Measurements from ENCODE around the gene SOX11.

SOX11 gene

GRCh38 chr2:5727235-5727634 lies 35.1 kb downstream of the SOX11 start:
- ATAC-seq = no peak
- Mint-ChIP-seq H3K27ac (no peak overlapping the region), H3K9me3 (no peaks in the 10 kb centered on the region), H3K27me3 (no peaks in the 10 kb centered on the region), H3K36me3 (no peaks in the 10 kb centered on the region), H3K4me1 (no peaks in the 10 kb centered on the region), H3K4me3 (no peak overlapping the region)

DNA sequence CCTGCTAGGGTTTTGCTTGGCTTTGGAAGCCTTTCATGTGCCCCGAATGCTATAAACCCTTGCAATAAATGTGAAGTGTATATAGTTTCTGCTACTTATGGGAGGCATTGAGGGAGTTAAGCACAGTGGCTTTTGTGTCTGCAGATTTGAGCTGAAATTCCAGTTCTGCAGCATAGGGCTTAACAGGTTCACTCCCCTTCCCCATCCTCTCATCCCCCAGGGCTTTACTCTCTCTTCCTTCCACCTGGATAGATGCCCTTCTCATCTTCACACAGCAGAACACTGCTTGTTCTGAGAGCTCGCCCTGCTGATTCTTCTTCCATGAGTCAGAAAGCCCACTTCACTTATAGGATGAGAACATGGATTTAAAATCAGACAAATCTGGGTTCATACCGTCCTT lies 37.2 kb downstream of the SOX11 start:
- Mint-ChIP-seq H3K36me3 (no peaks in the 10 kb centered on the region), H3K4me3 (no peak overlapping the region), H3K27me3 (no peaks in the 10 kb centered on the region), H3K4me1 (no peaks in the 10 kb centered on the region), H3K27ac (no peak overlapping the region), H3K9me3 (no peaks in the 10 kb centered on the region)
- ATAC-seq = no peak

- H3K27me3 Mint-ChIP-seq = no peaks in the 10 kb centered on the region
- H3K4me1 Mint-ChIP-seq = no peaks in the 10 kb centered on the region
- no peak overlapping the region for H3K4me3 Mint-ChIP-seq
- no peaks in the 10 kb centered on the region for H3K36me3 Mint-ChIP-seq
- no peak overlapping the region for H3K27ac Mint-ChIP-seq
- no peaks in the 10 kb centered on the region for H3K9me3 Mint-ChIP-seq
- ATAC-seq = no peak
Observed at GRCh38 chr2:5730386-5730785, 38.2 kb downstream of the SOX11 start.

GRCh38 chr2:5734859-5735520 lies 42.8 kb downstream of the SOX11 start:
- no peaks in the 10 kb centered on the region for H3K4me1 Mint-ChIP-seq
- ATAC-seq = peak; percentile 34
- no peaks in the 10 kb centered on the region for H3K9me3 Mint-ChIP-seq
- H3K27ac Mint-ChIP-seq = no peak overlapping the region
- no peaks in the 10 kb centered on the region for H3K36me3 Mint-ChIP-seq
- no peaks in the 10 kb centered on the region for H3K27me3 Mint-ChIP-seq
- H3K4me3 Mint-ChIP-seq = no peak overlapping the region

DNA sequence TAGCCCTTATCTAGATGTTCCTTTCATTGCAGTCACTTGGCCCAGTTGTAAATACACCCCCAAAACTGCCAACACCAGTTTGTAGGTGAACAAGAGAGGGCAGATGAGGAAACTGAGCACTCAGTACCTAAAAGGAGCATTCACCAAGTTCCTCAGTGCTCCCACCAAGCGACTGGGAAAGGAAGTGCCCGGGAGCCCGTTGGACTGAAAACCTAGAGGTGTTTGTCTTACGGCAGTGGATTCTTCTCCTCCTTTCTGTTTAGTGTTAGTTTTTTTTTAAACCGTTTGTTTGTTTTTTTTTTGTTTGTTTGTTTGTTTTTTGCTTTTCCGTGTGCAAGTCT lies 43.3 kb downstream of the SOX11 start:
- Mint-ChIP-seq H3K27me3 (no peaks in the 10 kb centered on the region), H3K9me3 (no peaks in the 10 kb centered on the region), H3K4me3 (no peak overlapping the region), H3K27ac (no peak overlapping the region), H3K36me3 (no peaks in the 10 kb centered on the region), H3K4me1 (no peaks in the 10 kb centered on the region)
- ATAC-seq = no peak

DNA sequence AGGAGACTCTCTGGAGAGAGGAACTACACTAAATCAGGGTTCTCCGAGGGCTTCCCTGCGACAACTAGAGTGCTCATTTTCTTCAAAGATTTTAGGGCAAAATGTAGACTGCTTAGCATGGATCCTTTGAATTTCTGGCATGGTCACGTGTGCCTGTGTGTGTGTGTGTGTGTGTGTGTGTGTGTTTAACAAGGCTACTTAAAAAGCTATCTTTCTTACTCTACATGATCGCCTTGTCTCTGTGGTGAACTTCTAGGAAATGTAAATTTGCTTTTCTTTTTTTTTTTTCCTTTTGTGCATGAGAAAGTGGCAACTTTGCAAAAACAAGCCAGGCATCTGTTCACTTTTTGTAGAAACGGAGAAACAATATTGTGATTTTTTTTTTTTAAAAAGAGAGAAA lies 43.9 kb downstream of the SOX11 start:
- Mint-ChIP-seq H3K36me3 (no peaks in the 10 kb centered on the region), H3K9me3 (no peaks in the 10 kb centered on the region), H3K4me1 (no peaks in the 10 kb centered on the region), H3K27ac (no peak overlapping the region), H3K4me3 (no peak overlapping the region), H3K27me3 (no peaks in the 10 kb centered on the region)
- no peak for ATAC-seq

DNA sequence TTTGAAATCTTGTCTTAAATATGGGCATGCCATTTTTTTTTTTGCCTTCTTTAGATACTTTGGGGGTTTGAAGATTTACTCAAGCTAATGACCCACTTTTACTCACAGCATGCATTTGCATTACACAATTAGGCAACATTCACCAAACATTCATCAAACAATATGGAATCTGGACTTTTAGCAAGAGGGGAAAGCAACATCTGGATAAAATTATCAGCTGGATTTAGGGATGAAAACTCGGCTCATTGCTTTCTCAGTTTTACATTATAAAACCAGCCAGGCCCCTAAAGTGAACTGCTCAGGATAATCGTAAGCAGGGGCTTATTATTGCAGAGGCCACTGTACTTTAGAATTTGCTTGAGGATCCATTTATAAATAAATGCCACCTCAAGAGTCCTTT lies 44.7 kb downstream of the SOX11 start:
- H3K9me3 Mint-ChIP-seq = no peaks in the 10 kb centered on the region
- no peaks in the 10 kb centered on the region for H3K27me3 Mint-ChIP-seq
- no peaks in the 10 kb centered on the region for H3K4me1 Mint-ChIP-seq
- H3K36me3 Mint-ChIP-seq = no peaks in the 10 kb centered on the region
- no peak overlapping the region for H3K27ac Mint-ChIP-seq
- no peak overlapping the region for H3K4me3 Mint-ChIP-seq
- no peak for ATAC-seq

DNA sequence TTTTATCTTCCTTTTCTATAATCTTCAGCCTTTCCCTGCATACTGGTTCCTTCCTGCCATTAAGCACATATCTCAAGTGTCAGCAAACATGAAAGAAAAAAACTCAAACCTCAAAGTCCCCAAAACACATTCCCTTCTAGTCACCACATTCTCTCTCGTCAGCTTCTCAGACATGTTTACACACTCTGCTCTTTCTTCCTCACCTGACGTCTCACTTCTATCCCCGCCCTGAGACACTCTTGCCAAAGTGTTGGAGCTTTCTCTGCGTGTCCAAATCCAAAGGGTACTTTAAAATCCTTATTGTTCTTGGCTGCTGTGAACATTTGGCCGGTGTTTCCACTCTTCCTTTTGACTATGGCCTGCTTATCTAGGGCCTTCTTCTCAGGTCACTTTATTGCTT lies 47.9 kb downstream of the SOX11 start:
- H3K9me3 Mint-ChIP-seq = no peaks in the 10 kb centered on the region
- no peaks in the 10 kb centered on the region for H3K4me1 Mint-ChIP-seq
- no peak overlapping the region for H3K4me3 Mint-ChIP-seq
- no peak for ATAC-seq
- no peaks in the 10 kb centered on the region for H3K36me3 Mint-ChIP-seq
- H3K27me3 Mint-ChIP-seq = peaks cover 6% of the 10 kb centered on the region
- H3K27ac Mint-ChIP-seq = no peak overlapping the region

DNA sequence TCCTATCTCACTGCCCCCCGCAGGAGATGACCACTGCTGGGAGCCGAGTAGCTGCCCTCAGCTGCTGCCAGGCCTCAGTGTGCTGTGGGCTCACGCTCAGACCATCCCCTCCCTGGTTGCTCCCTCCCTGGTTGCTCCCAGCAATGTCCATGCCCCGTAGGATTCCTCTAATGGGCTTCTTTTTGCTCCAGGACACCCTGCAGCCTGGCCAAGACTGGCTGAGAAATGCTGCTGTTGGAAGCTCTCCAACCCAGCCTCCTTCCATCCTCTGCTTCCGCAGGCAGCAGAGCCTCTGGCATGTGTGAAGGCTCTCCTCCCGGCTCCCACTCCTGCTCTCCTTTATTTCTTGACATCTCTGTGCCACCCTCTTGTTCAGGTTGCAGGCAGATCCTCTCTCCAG lies 48.6 kb downstream of the SOX11 start:
- H3K9me3 Mint-ChIP-seq = no peaks in the 10 kb centered on the region
- no peak for ATAC-seq
- H3K4me1 Mint-ChIP-seq = no peaks in the 10 kb centered on the region

GRCh38 chr2:5741242-5741641 lies 49.1 kb downstream of the SOX11 start:
- H3K4me1 Mint-ChIP-seq = no peaks in the 10 kb centered on the region
- H3K9me3 Mint-ChIP-seq = no peaks in the 10 kb centered on the region
- no peak for ATAC-seq
- H3K36me3 Mint-ChIP-seq = no peaks in the 10 kb centered on the region
- H3K4me3 Mint-ChIP-seq = no peak overlapping the region
- peaks cover 6% of the 10 kb centered on the region for H3K27me3 Mint-ChIP-seq
- H3K27ac Mint-ChIP-seq = no peak overlapping the region

More for the DNA sequence above, 48.6 kb downstream of the SOX11 start:
- H3K27me3 Mint-ChIP-seq = peaks cover 6% of the 10 kb centered on the region
- no peaks in the 10 kb centered on the region for H3K36me3 Mint-ChIP-seq
- H3K27ac Mint-ChIP-seq = no peak overlapping the region
- H3K4me3 Mint-ChIP-seq = no peak overlapping the region

DNA sequence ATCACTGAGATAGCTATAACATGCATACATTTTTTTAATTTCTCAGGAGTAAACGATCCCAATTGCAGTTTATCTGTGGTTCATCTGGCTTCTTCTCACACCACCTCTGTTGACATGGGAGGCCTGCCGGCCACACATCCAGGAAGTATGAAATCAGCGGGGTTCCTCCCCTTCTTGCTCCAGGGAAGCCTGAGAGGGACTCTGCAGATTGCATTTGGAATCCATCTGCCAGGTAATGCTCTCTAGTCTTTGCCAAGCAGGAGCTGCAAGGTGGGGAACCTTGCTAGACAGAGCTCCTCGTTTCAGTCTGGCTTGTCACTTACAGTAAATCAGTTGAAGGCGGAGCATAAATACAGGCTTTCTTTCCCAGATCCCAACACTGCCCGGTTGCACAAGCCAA lies 49.9 kb downstream of the SOX11 start:
- H3K27me3 Mint-ChIP-seq = peaks cover 6% of the 10 kb centered on the region
- no peaks in the 10 kb centered on the region for H3K9me3 Mint-ChIP-seq
- no peaks in the 10 kb centered on the region for H3K4me1 Mint-ChIP-seq
- no peak for ATAC-seq
- H3K36me3 Mint-ChIP-seq = no peaks in the 10 kb centered on the region
- no peak overlapping the region for H3K27ac Mint-ChIP-seq
- no peak overlapping the region for H3K4me3 Mint-ChIP-seq

GRCh38 chr2:5748391-5748790 lies 56.2 kb downstream of the SOX11 start:
- no peaks in the 10 kb centered on the region for H3K36me3 Mint-ChIP-seq
- no peaks in the 10 kb centered on the region for H3K9me3 Mint-ChIP-seq
- no peaks in the 10 kb centered on the region for H3K4me1 Mint-ChIP-seq
- H3K27ac Mint-ChIP-seq = no peak overlapping the region
- H3K4me3 Mint-ChIP-seq = no peak overlapping the region
- peaks cover 6% of the 10 kb centered on the region for H3K27me3 Mint-ChIP-seq
- ATAC-seq = no peak

GRCh38 chr2:5748946-5749345 lies 56.8 kb downstream of the SOX11 start:
- Mint-ChIP-seq H3K27me3 (peaks cover under 1% of the 10 kb centered on the region), H3K4me1 (no peaks in the 10 kb centered on the region), H3K4me3 (no peak overlapping the region), H3K27ac (no peak overlapping the region), H3K36me3 (no peaks in the 10 kb centered on the region), H3K9me3 (no peaks in the 10 kb centered on the region)
- ATAC-seq = no peak

GRCh38 chr2:5749347-5749746 lies 57.2 kb downstream of the SOX11 start:
- no peaks in the 10 kb centered on the region for H3K36me3 Mint-ChIP-seq
- no peaks in the 10 kb centered on the region for H3K27me3 Mint-ChIP-seq
- ATAC-seq = no peak

More at GRCh38 chr2:5749347-5749746, 57.2 kb downstream of the SOX11 start:
- Mint-ChIP-seq H3K4me1 (no peaks in the 10 kb centered on the region), H3K27ac (no peak overlapping the region), H3K9me3 (no peaks in the 10 kb centered on the region), H3K4me3 (no peak overlapping the region)

Measured in stimulated activated memory B cell treated with anti-CD40 and anti-IgM and Interleukin-4, amounts not matched to agents 10 μg/mL and 1 μg/mL and 100 μg/mL, for 72 hours (primary cell).